K562 (cell line): Measurements from ENCODE around the gene HOOK1. TPM values are rescaled to one million over a fixed set of nuclear protein-coding genes. Genes with fewer than 3 reads are reported as not detected.

ENCODE experiments used
- ATAC-seq: fragments of 200-7000 bp; cut with Tn5 transposase; 3 replicates; pipeline ENCODE4 v1.9.1; 2020; ENCODE audit warnings: moderate library complexity
- BruUV-seq: library from RNA; stranded (reverse); fragments of 400-500 nt; replicated peaks from 2 replicates; lab custom pipeline; 2021; lab: Mats Ljungman, UMichigan
- CTCF ChIA-PET: fragments of 300-600 bp; formaldehyde crosslinking; extraction: SDS; loops from one replicate; lab custom pipeline; 2021; ENCODE audit warnings: low intra/inter-chr PET ratio; lab: Yijun Ruan, JAX
- POLR2A ChIA-PET: fragments of 300-600, 350-650 bp; sonication (Branson Sonifier 250); formaldehyde crosslinking; extraction: SDS; loops from one replicate; lab custom pipeline; 2021; ENCODE audit warnings: antibody characterized with exemption, inconsistent platforms; lab: Yijun Ruan, JAX
- DNase-seq, 4 experiments: peaks; one replicate each; pipeline versions ENCODE4 v3.0.0 to v3.0.0-alpha.2; 2011 to 2018; ENCODE audit warnings: low spot score in 3 of 4, mixed read lengths in 3 of 4; ENCODE audit errors: extremely low read depth in 1 of 4
- FAIRE-seq: peaks from 2 replicates; lab custom pipeline; 2011; peaks lifted over from hg19 to GRCh38; lab: Jason Lieb, UNC
- H2AFZ ChIP-seq: 2 replicates; pipeline ENCODE4 v1.6.0; 2011; ENCODE audit warnings: low read depth, low read length, control low read depth, inconsistent platforms
- H3K27ac ChIP-seq: fragments of 200-600 bp; 3 replicates; pipeline ENCODE4 v1.8.0; 2011; ENCODE audit warnings: low read depth, mild to moderate bottlenecking, control low read depth, inconsistent platforms, low read length, moderate library complexity, mixed read lengths; ENCODE audit errors: extremely low read depth
- H3K27me3 ChIP-seq, 2 experiments: fragments of 300-600 bp in 1 of 2; 2 replicates in 1 of 2; 3 replicates in 1 of 2; pipeline versions ENCODE4 v1.6.0 to v1.8.0; 2011; ENCODE audit warnings: inconsistent platforms in 2 of 2, low read length in 2 of 2, mild to moderate bottlenecking in 1 of 2, mixed read lengths in 1 of 2, moderate library complexity in 1 of 2; ENCODE audit not compliant: control insufficient read depth in 2 of 2, insufficient read depth in 2 of 2
- H3K36me3 ChIP-seq: fragments of 300-600 bp; 3 replicates; pipeline ENCODE4 v1.8.0; 2011; ENCODE audit warnings: mild to moderate bottlenecking, low read length, inconsistent platforms; ENCODE audit not compliant: control insufficient read depth, insufficient read depth
- H3K4me1 ChIP-seq, 2 experiments: fragments of 200-600 bp in 1 of 2; replicated peaks in 1 of 2; 2 replicates in 1 of 2; 3 replicates in 1 of 2; pipeline versions ENCODE4 v1.5.1 to v1.8.0; 2011; ENCODE audit warnings: inconsistent platforms in 2 of 2, low read length in 2 of 2, mild to moderate bottlenecking in 1 of 2, mixed read lengths in 1 of 2, moderate library complexity in 1 of 2; ENCODE audit not compliant: control insufficient read depth in 2 of 2, insufficient read depth in 2 of 2
- H3K4me2 ChIP-seq: 2 replicates; pipeline ENCODE4 v1.6.1; 2011; ENCODE audit warnings: low read length, control low read depth, inconsistent platforms, mixed read lengths; ENCODE audit not compliant: insufficient read depth
- H3K4me3 ChIP-seq: fragments of 200-600 bp; sonication (generic), shearing (Covaris generic); 2 replicates; pipeline ENCODE4 v1.5.1; 2016; ENCODE audit warnings: control low read depth, inconsistent platforms
- H3K79me2 ChIP-seq: fragments of 200-600 bp; 3 replicates; pipeline ENCODE4 v1.8.0; 2011; ENCODE audit warnings: low read length, inconsistent platforms; ENCODE audit not compliant: control insufficient read depth, insufficient read depth
- H3K9ac ChIP-seq, 2 experiments: 2 replicates each; pipeline versions ENCODE4 v1.6.0 to v1.6.1; 2011; ENCODE audit warnings: low read depth in 2 of 2, low read length in 2 of 2, control low read depth in 1 of 2, inconsistent platforms in 1 of 2, mild to moderate bottlenecking in 1 of 2, mixed read lengths in 1 of 2; ENCODE audit not compliant: insufficient read depth in 1 of 2
- H3K9me1 ChIP-seq: one replicate; pipeline ENCODE4 v1.6.0; 2011; ENCODE audit warnings: inconsistent platforms, mild to moderate bottlenecking, low read length, moderate library complexity; ENCODE audit not compliant: control insufficient read depth, insufficient read depth
- H3K9me3 ChIP-seq: replicated peaks from 2 replicates; pipeline ENCODE4 v1.5.1; 2011; ENCODE audit warnings: low read depth, low read length, inconsistent platforms; ENCODE audit not compliant: control insufficient read depth, insufficient read depth
- H4K20me1 ChIP-seq: replicated peaks from 2 replicates; pipeline ENCODE4 v1.6.1; 2011; ENCODE audit warnings: low read length, inconsistent platforms, mixed read lengths; ENCODE audit not compliant: control insufficient read depth, insufficient read depth
- HDAC1 ChIP-seq, 2 experiments: fragments of 450-650 bp; IDR thresholded peaks; 2 replicates each; pipeline ENCODE4 v1.6.1; 2016 to 2017; ENCODE audit warnings: inconsistent platforms in 1 of 2, mild to moderate bottlenecking in 1 of 2, moderate library complexity in 1 of 2
- HIVEP1 ChIP-seq: fragments of 250-450 bp; sonication (Bioruptor Pico); IDR thresholded peaks from 2 replicates; pipeline ENCODE4 v1.4.0; 2020; ENCODE audit warnings: mild to moderate bottlenecking
- MEIS2 ChIP-seq: fragments of 450-650 bp; IDR thresholded peaks from 2 replicates; pipeline ENCODE4 v1.6.1; 2014; ENCODE audit warnings: mild to moderate bottlenecking; ENCODE audit not compliant: partially characterized antibody
- SMARCE1 ChIP-seq: fragments of 450-650 bp; IDR thresholded peaks from 2 replicates; pipeline ENCODE4 v1.7.1; 2016; ENCODE audit warnings: mild to moderate bottlenecking
- WHSC1 ChIP-seq: IDR thresholded peaks from one replicate; pipeline ENCODE4 v1.6.1; 2012; ENCODE audit warnings: low read length, control low read depth, inconsistent platforms
- ZNF717 ChIP-seq: fragments of 250-450 bp; sonication (Bioruptor Pico); IDR thresholded peaks from 2 replicates; pipeline ENCODE4 v1.5.0; 2021
- WGBS: fragments of 100-300 bp; shearing (Covaris generic); methylation state at CpG from one replicate; pipeline ENCODE4 v1.1.6; 2016; ENCODE audit warnings: low coverage, mixed read lengths; ENCODE audit not compliant: insufficient coverage; ENCODE audit errors: missing lambda C conversion rate; 5-methylcytosine and 5-hydroxymethylcytosine counted together
- in situ Hi-C: fragments of 300-500 bp; cut with MboI; formaldehyde crosslinking; loops from 4 replicates; pipeline ENCODE4 v1.15.0; 2018; ENCODE audit warnings: inconsistent platforms, mixed read lengths
- intact Hi-C: fragments of 100-400 bp; cut with micrococcal nuclease; formaldehyde crosslinking; loops from 2 replicates; pipeline ENCODE4 v1.14.2; 2022
- polyA plus RNA-seq, 8 experiments: library from polyadenylated mRNA; depleted of rRNA in 4 of 8; stranded (reverse) in 5 of 8; unstranded in 3 of 8; fragments of >200 nt; fragmentation: Nextera tagmentation in 2 of 8; fragmentation: Illumina TruSeq in 1 of 8; extraction: Ambion mirVana in 2 of 8; extraction: Trizol in 1 of 8; gene quantifications; 2 replicates each; pipeline versions ENCODE4 v1.2.1 to v1.2.3, GENCODE V29; 2011 to 2014; ENCODE audit warnings: inconsistent platforms in 1 of 8, missing spikeins in 1 of 8
- total RNA-seq, 7 experiments: library from RNA; depleted of rRNA in 6 of 7; stranded (reverse); fragments of >200 nt in 6 of 7; fragmentation: Illumina TruSeq in 2 of 7; extraction: Trizol in 2 of 7; gene quantifications; 2 replicates each; pipeline versions ENCODE4 v1.2.1 to v1.2.3, GENCODE V29; 2011 to 2021; ENCODE audit warnings: low replicate concordance in 1 of 7
- TF ChIP-seq, protein P1 (sequence below): fragments of 450-650 bp; IDR thresholded peaks from 2 replicates; pipeline ENCODE4 v1.6.1; 2016
- TF ChIP-seq, protein P2 (sequence below), 2 experiments: IDR thresholded peaks in 1 of 2; conservative IDR thresholded peaks in 1 of 2; 2 replicates each; pipeline ENCODE4 v1.6.1; 2016; ENCODE audit warnings: low read depth in 2 of 2, mild to moderate bottlenecking in 1 of 2, missing compliant biosample characterization in 1 of 2, missing genetic modification characterization in 1 of 2, moderate library complexity in 1 of 2

HOOK1 gene
- total and polyA plus RNA-seq, 9 of the 15 experiments (the other 6 are each of a cell fraction or from before 2014, with no cell fraction given), result 0.11 to 0.18 TPM; not detected in 7

DNA sequence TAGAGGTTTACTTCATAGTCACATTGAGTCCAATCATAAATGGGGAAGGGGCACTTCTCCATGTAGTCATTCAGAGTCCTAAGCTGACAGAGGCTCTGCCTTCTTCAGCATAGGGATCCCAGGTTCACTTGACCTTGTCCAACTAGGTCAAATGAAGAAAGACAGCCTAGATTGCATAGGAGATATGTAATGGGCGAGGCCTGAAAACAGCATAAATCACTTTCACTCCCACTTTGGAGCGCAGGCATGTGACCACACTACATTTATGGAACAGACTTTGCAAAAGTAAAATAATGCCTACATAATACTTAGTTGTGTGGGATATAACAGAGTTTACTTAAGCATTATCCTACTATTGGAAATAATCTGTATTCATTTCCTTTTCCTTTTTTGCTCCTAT, 51.7 kb downstream of the HOOK1 start:
- TF ChIP-seq ZNF717 (CRISPR knock-in tag), result no peak
- TF ChIP-seq WHSC1, result no peak
- peak; percentile 58 for TF ChIP-seq MEIS2
- TF ChIP-seq, protein P1, sequence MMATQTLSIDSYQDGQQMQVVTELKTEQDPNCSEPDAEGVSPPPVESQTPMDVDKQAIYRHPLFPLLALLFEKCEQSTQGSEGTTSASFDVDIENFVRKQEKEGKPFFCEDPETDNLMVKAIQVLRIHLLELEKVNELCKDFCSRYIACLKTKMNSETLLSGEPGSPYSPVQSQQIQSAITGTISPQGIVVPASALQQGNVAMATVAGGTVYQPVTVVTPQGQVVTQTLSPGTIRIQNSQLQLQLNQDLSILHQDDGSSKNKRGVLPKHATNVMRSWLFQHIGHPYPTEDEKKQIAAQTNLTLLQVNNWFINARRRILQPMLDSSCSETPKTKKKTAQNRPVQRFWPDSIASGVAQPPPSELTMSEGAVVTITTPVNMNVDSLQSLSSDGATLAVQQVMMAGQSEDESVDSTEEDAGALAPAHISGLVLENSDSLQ, result peak; percentile 20; the same call in 1 of the 2 replicates
- TF ChIP-seq, protein P2, sequence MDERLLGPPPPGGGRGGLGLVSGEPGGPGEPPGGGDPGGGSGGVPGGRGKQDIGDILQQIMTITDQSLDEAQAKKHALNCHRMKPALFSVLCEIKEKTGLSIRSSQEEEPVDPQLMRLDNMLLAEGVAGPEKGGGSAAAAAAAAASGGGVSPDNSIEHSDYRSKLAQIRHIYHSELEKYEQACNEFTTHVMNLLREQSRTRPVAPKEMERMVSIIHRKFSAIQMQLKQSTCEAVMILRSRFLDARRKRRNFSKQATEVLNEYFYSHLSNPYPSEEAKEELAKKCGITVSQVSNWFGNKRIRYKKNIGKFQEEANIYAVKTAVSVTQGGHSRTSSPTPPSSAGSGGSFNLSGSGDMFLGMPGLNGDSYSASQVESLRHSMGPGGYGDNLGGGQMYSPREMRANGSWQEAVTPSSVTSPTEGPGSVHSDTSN (CRISPR knock-in tag; IDR thresholded peaks at IDR 0.05; ENCODE audit: low read depth), result no peak
- TF ChIP-seq, protein P2 (tag; conservative IDR thresholded peaks at IDR 0.05; ENCODE audit: low read depth), result peak; percentile 65; the same call in 1 of the 2 replicates
- no peak for TF ChIP-seq SMARCE1
- TF ChIP-seq HDAC1 (IDR thresholded peaks at IDR 0.05), result no peak
- TF ChIP-seq HIVEP1 (CRISPR knock-in tag), result no peak
- Histone ChIP-seq H3K9me1 (no peaks in the 10 kb centered on the region), H3K27me3 (no peaks in the 10 kb centered on the region), H3K9ac (no peak overlapping the region), H3K4me1 (no peaks in the 10 kb centered on the region), H3K4me2 (no peak overlapping the region), H4K20me1 (no peaks in the 10 kb centered on the region), H3K79me2 (no peaks in the 10 kb centered on the region), H2AFZ (no peak overlapping the region), H3K27ac (no peak overlapping the region), H3K9me3 (no peaks in the 10 kb centered on the region), H3K36me3 (no peaks in the 10 kb centered on the region), H3K4me3 (no peak overlapping the region)
- DNase-seq (no peak), FAIRE-seq (no peak), ATAC-seq (no peak)
- BruUV-seq, result no TSS peak
- intact Hi-C loops (no loop called here), in situ Hi-C loops (no loop called here)
- ChIA-PET POLR2A (no interaction called here), CTCF (no interaction called here)
- 0% methylated on average over 2 of the region's 2 CpGs for WGBS
